Measurements from ENCODE around the gene MEI1. TPM values are rescaled to one million over a fixed set of nuclear protein-coding genes. Genes with fewer than 3 reads are reported as not detected.

The MEI1 gene
- total RNA-seq, 1 experiment from 2014 or later: 0.20 TPM

DNA sequence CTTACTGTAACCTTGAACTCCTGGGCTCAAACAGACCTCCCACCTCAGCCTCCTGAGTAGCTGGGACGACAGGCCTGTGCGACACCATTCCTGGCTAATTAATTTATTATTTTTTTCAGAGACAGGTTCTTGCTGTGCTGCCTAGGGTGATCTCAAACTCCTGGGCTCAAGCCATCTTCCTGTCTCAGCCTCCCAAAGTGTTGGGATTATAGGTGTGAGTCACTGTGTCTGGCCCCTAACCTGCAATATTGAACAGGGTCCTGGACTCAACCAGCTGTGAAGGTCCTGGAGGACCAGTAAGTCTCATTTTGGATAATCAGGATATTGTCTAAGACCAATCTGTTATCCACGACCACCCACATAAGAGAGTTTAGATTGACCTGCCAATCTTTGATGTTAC is 116.4 kb downstream of the MEI1 start:
- H2AK5ac ChIP-seq (ENCODE audit: insufficient read length, low read length): no peak overlapping the region
- no peak overlapping the region for H3K4me2 ChIP-seq (ENCODE audit: insufficient read depth, insufficient read length, low read length)
- no peaks in the 10 kb centered on the region for H3K4me1 ChIP-seq (ENCODE audit: insufficient read depth, low read length)
- H3K27ac ChIP-seq (ENCODE audit: insufficient read length, low read depth, low read length): no peak overlapping the region
- no peaks in the 10 kb centered on the region for H3K9me3 Mint-ChIP-seq
- H3K23ac ChIP-seq (ENCODE audit: insufficient read length, low read depth, low read length): no peak overlapping the region
- no peak overlapping the region for H3K4ac ChIP-seq (ENCODE audit: low read depth, low read length)
- H3K27me3 Mint-ChIP-seq (ENCODE audit: low read depth): no peaks in the 10 kb centered on the region
- no peaks in the 10 kb centered on the region for H4K20me1 ChIP-seq (ENCODE audit: control insufficient read depth, insufficient read depth, insufficient read length)
- WGBS (ENCODE audit: extremely low coverage, insufficient read length, low lambda C conversion rate): no CpG with 5 or more reads among the region's 3 CpGs
- H2AFZ ChIP-seq (ENCODE audit: low read length): no peak overlapping the region
- TF ChIP-seq, protein P1, sequence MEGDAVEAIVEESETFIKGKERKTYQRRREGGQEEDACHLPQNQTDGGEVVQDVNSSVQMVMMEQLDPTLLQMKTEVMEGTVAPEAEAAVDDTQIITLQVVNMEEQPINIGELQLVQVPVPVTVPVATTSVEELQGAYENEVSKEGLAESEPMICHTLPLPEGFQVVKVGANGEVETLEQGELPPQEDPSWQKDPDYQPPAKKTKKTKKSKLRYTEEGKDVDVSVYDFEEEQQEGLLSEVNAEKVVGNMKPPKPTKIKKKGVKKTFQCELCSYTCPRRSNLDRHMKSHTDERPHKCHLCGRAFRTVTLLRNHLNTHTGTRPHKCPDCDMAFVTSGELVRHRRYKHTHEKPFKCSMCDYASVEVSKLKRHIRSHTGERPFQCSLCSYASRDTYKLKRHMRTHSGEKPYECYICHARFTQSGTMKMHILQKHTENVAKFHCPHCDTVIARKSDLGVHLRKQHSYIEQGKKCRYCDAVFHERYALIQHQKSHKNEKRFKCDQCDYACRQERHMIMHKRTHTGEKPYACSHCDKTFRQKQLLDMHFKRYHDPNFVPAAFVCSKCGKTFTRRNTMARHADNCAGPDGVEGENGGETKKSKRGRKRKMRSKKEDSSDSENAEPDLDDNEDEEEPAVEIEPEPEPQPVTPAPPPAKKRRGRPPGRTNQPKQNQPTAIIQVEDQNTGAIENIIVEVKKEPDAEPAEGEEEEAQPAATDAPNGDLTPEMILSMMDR (conservative IDR thresholded peaks at IDR 0.05): no peak
- no peak overlapping the region for H3T11ph ChIP-seq (ENCODE audit: low read length)
- H2BK5ac ChIP-seq (ENCODE audit: insufficient read length, low read length): no peak overlapping the region
- H2BK12ac ChIP-seq (ENCODE audit: insufficient read length, low read depth, low read length): no peak overlapping the region
- no peak overlapping the region for H3K9ac ChIP-seq (ENCODE audit: extremely low read depth, insufficient read length, low read length)
- no peak for DNase-seq
- no peak overlapping the region for H3K4me3 Mint-ChIP-seq
- H3K27ac Mint-ChIP-seq: no peak overlapping the region
- H3K14ac ChIP-seq (ENCODE audit: insufficient read depth, low read length): no peak overlapping the region
- H3K79me2 ChIP-seq (ENCODE audit: insufficient read depth, low read length): no peaks in the 10 kb centered on the region
- no peak overlapping the region for H4K91ac ChIP-seq (ENCODE audit: insufficient read length, low read depth, low read length)
- H2BK120ac ChIP-seq (ENCODE audit: low read depth, low read length, poor library complexity, severe bottlenecking): no peak overlapping the region
- peaks cover 0 to 2% of the 10 kb centered on the region in 2 experiments; a peak in 1 of 4 replicates for H3K4me1 Mint-ChIP-seq
- H2BK15ac ChIP-seq (ENCODE audit: low read depth, low read length): no peak overlapping the region
- H2BK20ac ChIP-seq (ENCODE audit: low read depth, low read length, poor library complexity, severe bottlenecking): no peak overlapping the region
- H3K56ac ChIP-seq (ENCODE audit: insufficient read length, low read depth, low read length): no peak overlapping the region
- no peaks in the 10 kb centered on the region for H3K27me3 ChIP-seq (ENCODE audit: insufficient read depth, low read length)
- H3K36me3 Mint-ChIP-seq (ENCODE audit: insufficient read depth in 1 of 3, low read depth in 3 of 3): peaks cover 9 to 58% (median 36%) of the 10 kb centered on the region in 3 experiments
- no peaks in the 10 kb centered on the region for H3K9me3 ChIP-seq (ENCODE audit: control insufficient read depth, low read depth, low read length)
- H4K8ac ChIP-seq (replicated peaks; ENCODE audit: insufficient read length, low read depth, low read length): no peak overlapping the region
- no peaks in the 10 kb centered on the region for H3K79me1 ChIP-seq (ENCODE audit: insufficient read depth, low read depth, low read length, poor library complexity, severe bottlenecking)
- no peaks in the 10 kb centered on the region for H3K23me2 ChIP-seq (ENCODE audit: insufficient read length, low read depth, low read length, poor library complexity, severe bottlenecking)
- no peak overlapping the region for H4K5ac ChIP-seq (ENCODE audit: insufficient read length, low read depth, low read length)
- H3K18ac ChIP-seq (ENCODE audit: insufficient read length, low read depth, low read length): no peak overlapping the region

Data from H9 (cell line).